Gastroesophageal sphincter (tissue), 3 donors: ENCODE measurements around the gene COLQ.

Experiments used
- CTCF ChIP-seq, 4 experiments: fragments of 200-600 bp in 2 of 4; fragments of 450-650 bp in 2 of 4; sonication (generic) in 1 of 4; IDR thresholded peaks; one replicate each; pipeline ENCODE4 v1.5.1; 2017 to 2019; ENCODE audit warnings: antibody characterized with exemption in 4 of 4, mild to moderate bottlenecking in 2 of 4, moderate library complexity in 2 of 4
- POLR2A ChIP-seq, 2 donors: fragments of 450-650 bp; IDR thresholded peaks; one replicate each; pipeline ENCODE4 v1.6.1; 2017; ENCODE audit warnings: antibody characterized with exemption in 2 of 2, mild to moderate bottlenecking in 2 of 2, moderate library complexity in 1 of 2
- POLR2AphosphoS5 ChIP-seq: sonication (generic); formaldehyde crosslinking; IDR thresholded peaks from one replicate; pipeline ENCODE4 v1.6.1; 2017; ENCODE audit warnings: antibody characterized with exemption

GRCh38 chr3:15492847-15493360, 28.6 kb downstream of the COLQ start:
- no peak for TF ChIP-seq POLR2A (IDR thresholded peaks at IDR 0.05)
- no peak for TF ChIP-seq CTCF (IDR thresholded peaks at IDR 0.05)
- no peak for TF ChIP-seq POLR2AphosphoS5
